ENCODE data around the gene BAZ2A.

The BAZ2A gene

GRCh38 chr12:56600753-56601152, 29.4 kb downstream of the BAZ2A start:
- Histone ChIP-seq H4K20me1 (ENCODE audit: insufficient read depth, low read length, poor library complexity, severe bottlenecking) (no peaks in the 10 kb centered on the region), H2AFZ (ENCODE audit: low read length) (no peak overlapping the region), H3K4me2 (ENCODE audit: low read depth, low read length, poor library complexity, severe bottlenecking) (no peak overlapping the region), H3F3A (ENCODE audit: low read depth) (no peaks in the 10 kb centered on the region), H3K36me3 (ENCODE audit: insufficient read depth, low read length) (peaks cover 85% of the 10 kb centered on the region), H3K27me3 (ENCODE audit: insufficient read depth, low read length, poor library complexity, severe bottlenecking) (no peaks in the 10 kb centered on the region), H3K9ac (ENCODE audit: low read depth, low read length, poor library complexity, severe bottlenecking) (no peak overlapping the region), H3K79me2 (ENCODE audit: insufficient read depth, low read length) (no peaks in the 10 kb centered on the region), H3K9me3 (ENCODE audit: insufficient read depth, low read depth, low read length) (no peaks in the 10 kb centered on the region), H3K9me2 (replicated peaks; ENCODE audit: low read depth, low read length) (no peaks in the 10 kb centered on the region), H3K4me3 (ENCODE audit: low read length, poor library complexity, severe bottlenecking) (no peak overlapping the region), H3K4me1 (ENCODE audit: insufficient read depth, low read length, poor library complexity, severe bottlenecking) (no peaks in the 10 kb centered on the region)
- no peak for TF ChIP-seq CTCF (conservative IDR thresholded peaks at IDR 0.05; ENCODE audit: low read length)
- TF ChIP-seq EZH2phosphoT487 (IDR thresholded peaks at IDR 0.05; ENCODE audit: borderline replicate concordance) = no peak

GRCh38 chr12:56599797-56600196, 30.3 kb downstream of the BAZ2A start:
- H3K9ac ChIP-seq (ENCODE audit: low read depth, low read length, poor library complexity, severe bottlenecking) = no peak overlapping the region
- H3F3A ChIP-seq (ENCODE audit: low read depth) = no peaks in the 10 kb centered on the region
- H4K20me1 ChIP-seq (ENCODE audit: insufficient read depth, low read length, poor library complexity, severe bottlenecking) = no peaks in the 10 kb centered on the region
- no peaks in the 10 kb centered on the region for H3K79me2 ChIP-seq (ENCODE audit: insufficient read depth, low read length)
- H3K27me3 ChIP-seq (ENCODE audit: insufficient read depth, low read length, poor library complexity, severe bottlenecking) = no peaks in the 10 kb centered on the region
- H3K4me3 ChIP-seq (ENCODE audit: low read length, poor library complexity, severe bottlenecking) = no peak overlapping the region
- no peak for TF ChIP-seq CTCF (conservative IDR thresholded peaks at IDR 0.05; ENCODE audit: low read length)
- TF ChIP-seq EZH2phosphoT487 (IDR thresholded peaks at IDR 0.05; ENCODE audit: borderline replicate concordance) = no peak
- H3K4me2 ChIP-seq (ENCODE audit: low read depth, low read length, poor library complexity, severe bottlenecking) = no peak overlapping the region
- peaks cover 76% of the 10 kb centered on the region for H3K36me3 ChIP-seq (ENCODE audit: insufficient read depth, low read length)
- H3K9me2 ChIP-seq (replicated peaks; ENCODE audit: low read depth, low read length) = no peaks in the 10 kb centered on the region
- no peaks in the 10 kb centered on the region for H3K4me1 ChIP-seq (ENCODE audit: insufficient read depth, low read length, poor library complexity, severe bottlenecking)
- no peak overlapping the region for H2AFZ ChIP-seq (ENCODE audit: low read length)
- H3K9me3 ChIP-seq (ENCODE audit: insufficient read depth, low read depth, low read length) = no peaks in the 10 kb centered on the region

GRCh38 chr12:56599041-56599440, 31.1 kb downstream of the BAZ2A start:
- Histone ChIP-seq H3K9ac (ENCODE audit: low read depth, low read length, poor library complexity, severe bottlenecking) (no peak overlapping the region), H3K4me3 (ENCODE audit: low read length, poor library complexity, severe bottlenecking) (no peak overlapping the region), H3F3A (ENCODE audit: low read depth) (no peaks in the 10 kb centered on the region), H3K36me3 (ENCODE audit: insufficient read depth, low read length) (peaks cover 68% of the 10 kb centered on the region), H3K4me2 (ENCODE audit: low read depth, low read length, poor library complexity, severe bottlenecking) (no peak overlapping the region), H3K4me1 (ENCODE audit: insufficient read depth, low read length, poor library complexity, severe bottlenecking) (no peaks in the 10 kb centered on the region), H4K20me1 (ENCODE audit: insufficient read depth, low read length, poor library complexity, severe bottlenecking) (no peaks in the 10 kb centered on the region), H3K9me3 (ENCODE audit: insufficient read depth, low read depth, low read length) (no peaks in the 10 kb centered on the region), H3K9me2 (replicated peaks; ENCODE audit: low read depth, low read length) (no peaks in the 10 kb centered on the region), H3K27me3 (ENCODE audit: insufficient read depth, low read length, poor library complexity, severe bottlenecking) (no peaks in the 10 kb centered on the region), H3K79me2 (ENCODE audit: insufficient read depth, low read length) (no peaks in the 10 kb centered on the region), H2AFZ (ENCODE audit: low read length) (no peak overlapping the region)
- TF ChIP-seq CTCF (conservative IDR thresholded peaks at IDR 0.05; ENCODE audit: low read length) (no peak), EZH2phosphoT487 (IDR thresholded peaks at IDR 0.05; ENCODE audit: borderline replicate concordance) (no peak)
